Nucleus accumbens (tissue), 56 donors: ENCODE measurements around the gene HLA-E.

Source experiments
- DNase-seq, 56 donors: peaks; one replicate each; lab custom pipeline; 2025; lab: John Stamatoyannopoulos, UW

The HLA-E gene

GRCh38 chr6:30533460-30534294 is 44.4 kb downstream of the HLA-E start:
- no peak for DNase-seq

- DNase-seq, result no peak
These were observed 48.6 kb downstream of the HLA-E start for GRCh38 chr6:30537931-30538330.

GRCh38 chr6:30541515-30542403 is 52.5 kb downstream of the HLA-E start:
- DNase-seq, result peak in 47 of 56 donors; percentile 9 to 81 (median 49)

GRCh38 chr6:30542404-30542725 is 53.1 kb downstream of the HLA-E start:
- DNase-seq, result no peak

GRCh38 chr6:30542915-30543314 is 53.6 kb downstream of the HLA-E start:
- DNase-seq, result no peak
